Measurements from ENCODE around the gene MCUR1. TPM values are rescaled to one million over a fixed set of nuclear protein-coding genes. Genes with fewer than 3 reads are reported as not detected.

MCUR1 gene
- total RNA-seq, 1 donor from 2014 or later: 25.3 TPM

DNA sequence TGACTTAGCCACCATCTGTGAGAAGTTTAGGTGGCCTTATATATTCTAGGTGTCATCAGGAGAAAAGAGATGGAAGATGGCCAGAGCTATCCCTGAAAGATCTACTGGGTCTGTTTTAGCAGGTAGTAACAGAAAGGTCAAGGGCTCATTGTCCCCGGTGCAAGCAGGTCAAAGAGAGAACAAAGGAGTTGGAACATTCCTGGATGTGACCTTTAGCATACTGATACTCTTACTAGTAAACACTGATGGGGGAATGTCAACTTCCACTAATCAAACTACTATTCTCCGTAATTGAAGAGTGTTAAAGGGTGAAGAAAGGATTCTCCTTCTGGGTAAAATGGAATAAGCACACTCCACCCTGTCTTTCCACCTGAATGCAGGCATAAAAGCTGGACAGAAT, 4.0 kb upstream of the MCUR1 start:
- peaks cover 4% of the 10 kb centered on the region for H3K4me1 Mint-ChIP-seq (ENCODE audit: unreplicated experiment)
- no peaks in the 10 kb centered on the region for H3K27me3 Mint-ChIP-seq
- TF ChIP-seq, protein P1, sequence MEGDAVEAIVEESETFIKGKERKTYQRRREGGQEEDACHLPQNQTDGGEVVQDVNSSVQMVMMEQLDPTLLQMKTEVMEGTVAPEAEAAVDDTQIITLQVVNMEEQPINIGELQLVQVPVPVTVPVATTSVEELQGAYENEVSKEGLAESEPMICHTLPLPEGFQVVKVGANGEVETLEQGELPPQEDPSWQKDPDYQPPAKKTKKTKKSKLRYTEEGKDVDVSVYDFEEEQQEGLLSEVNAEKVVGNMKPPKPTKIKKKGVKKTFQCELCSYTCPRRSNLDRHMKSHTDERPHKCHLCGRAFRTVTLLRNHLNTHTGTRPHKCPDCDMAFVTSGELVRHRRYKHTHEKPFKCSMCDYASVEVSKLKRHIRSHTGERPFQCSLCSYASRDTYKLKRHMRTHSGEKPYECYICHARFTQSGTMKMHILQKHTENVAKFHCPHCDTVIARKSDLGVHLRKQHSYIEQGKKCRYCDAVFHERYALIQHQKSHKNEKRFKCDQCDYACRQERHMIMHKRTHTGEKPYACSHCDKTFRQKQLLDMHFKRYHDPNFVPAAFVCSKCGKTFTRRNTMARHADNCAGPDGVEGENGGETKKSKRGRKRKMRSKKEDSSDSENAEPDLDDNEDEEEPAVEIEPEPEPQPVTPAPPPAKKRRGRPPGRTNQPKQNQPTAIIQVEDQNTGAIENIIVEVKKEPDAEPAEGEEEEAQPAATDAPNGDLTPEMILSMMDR (conservative IDR thresholded peaks at IDR 0.05): no peak
- H3K36me3 Mint-ChIP-seq: no peaks in the 10 kb centered on the region
- DNase-seq (ENCODE audit: extremely low spot score, unreplicated experiment): no peak
- no peak overlapping the region for H3K27ac Mint-ChIP-seq
- no peak overlapping the region for H3K4me3 Mint-ChIP-seq
- no peaks in the 10 kb centered on the region for H3K9me3 Mint-ChIP-seq

DNA sequence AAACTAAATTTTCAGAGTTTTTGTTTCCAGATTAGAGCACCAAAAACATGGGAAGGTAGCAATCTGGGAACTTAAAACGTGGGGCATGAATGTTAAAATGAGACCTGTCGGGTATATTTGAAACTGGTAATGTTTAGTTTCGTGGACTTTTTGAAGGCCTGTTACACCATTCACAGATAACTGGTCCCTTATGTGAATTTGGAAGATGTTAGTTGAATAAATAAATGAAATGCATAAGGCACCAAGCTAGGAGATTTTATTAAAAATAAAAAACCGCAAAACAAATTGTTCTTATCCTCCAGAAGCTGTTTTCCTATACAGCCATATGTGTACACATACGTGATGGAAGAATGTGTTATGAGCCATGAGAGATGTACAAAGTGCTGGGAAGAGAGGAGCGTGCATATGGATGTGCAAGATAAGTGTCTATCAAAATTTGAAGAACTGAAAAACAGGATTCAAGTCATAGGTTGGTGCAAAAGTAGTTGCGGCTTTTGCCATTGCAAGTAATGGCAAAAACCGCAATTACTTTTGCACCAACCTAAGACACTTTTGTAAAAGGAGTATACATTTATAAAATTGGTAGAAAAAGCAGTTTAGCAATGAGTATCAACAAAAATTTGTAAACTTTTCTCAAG, 700 bp upstream of the MCUR1 start:
- Mint-ChIP-seq H3K27ac (peak overlapping the region; percentile 88), H3K4me1 (ENCODE audit: unreplicated experiment) (peaks cover 32% of the 10 kb centered on the region), H3K36me3 (peaks cover 6% of the 10 kb centered on the region), H3K27me3 (no peaks in the 10 kb centered on the region), H3K4me3 (peak overlapping the region; percentile 88), H3K9me3 (no peaks in the 10 kb centered on the region)
- TF ChIP-seq, protein P1 (conservative IDR thresholded peaks at IDR 0.05): no peak
- DNase-seq (ENCODE audit: extremely low spot score, unreplicated experiment): no peak

DNA sequence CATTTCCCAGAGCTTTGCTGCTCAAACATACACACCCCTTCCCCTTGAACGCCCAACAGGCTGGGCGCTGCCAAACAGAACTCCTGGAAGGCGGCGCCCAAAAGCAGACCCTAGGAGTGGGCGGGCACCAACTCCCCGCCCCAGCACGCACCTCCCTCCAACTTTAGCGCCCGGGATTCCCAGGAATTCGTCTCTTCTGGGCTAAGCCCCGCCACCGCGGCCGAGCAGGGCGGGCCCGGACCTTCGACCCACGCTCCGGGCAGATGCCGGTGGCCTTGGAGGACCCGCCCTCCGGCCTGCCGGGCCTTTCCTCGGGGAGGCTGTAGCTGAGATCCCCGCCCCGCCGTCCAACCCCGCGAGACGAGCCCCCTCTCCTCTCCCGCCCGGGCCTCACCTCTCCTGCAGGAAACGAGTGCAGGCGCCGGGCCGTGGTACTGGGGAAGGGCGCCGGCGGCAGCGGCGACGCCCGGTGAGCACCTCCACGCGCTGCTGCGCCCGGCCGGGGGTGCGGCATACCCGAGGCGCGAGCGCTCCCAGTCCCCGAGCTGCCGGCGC, 659 bp downstream of the MCUR1 start:
- H3K36me3 Mint-ChIP-seq: peaks cover 14% of the 10 kb centered on the region
- H3K4me1 Mint-ChIP-seq (ENCODE audit: unreplicated experiment): peaks cover 34% of the 10 kb centered on the region
- no peaks in the 10 kb centered on the region for H3K9me3 Mint-ChIP-seq
- peak overlapping the region; percentile 94 for H3K27ac Mint-ChIP-seq
- H3K27me3 Mint-ChIP-seq: no peaks in the 10 kb centered on the region
- TF ChIP-seq, protein P1 (conservative IDR thresholded peaks at IDR 0.05): no peak
- peak overlapping the region; percentile 97 for H3K4me3 Mint-ChIP-seq
- peak; percentile 84 for DNase-seq (ENCODE audit: extremely low spot score, unreplicated experiment)

DNA sequence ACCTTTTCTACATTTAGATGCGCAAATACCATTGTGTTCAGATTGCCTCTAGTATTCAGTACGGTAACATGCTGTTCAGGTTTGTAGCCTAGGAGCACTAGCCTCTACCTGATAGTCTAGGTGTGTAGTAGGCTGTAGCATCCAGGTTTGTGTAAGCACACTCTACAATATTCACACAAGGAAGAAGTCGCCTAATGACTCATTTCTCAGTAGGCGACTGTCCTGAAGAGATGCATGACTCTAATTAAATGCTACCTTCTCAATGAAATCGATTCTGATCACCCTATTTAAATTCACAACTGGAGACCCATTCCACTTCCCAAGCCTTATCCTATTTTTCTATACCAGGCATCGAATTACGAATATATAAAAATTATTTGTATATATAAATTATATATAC, 1.3 kb downstream of the MCUR1 start:
- DNase-seq (ENCODE audit: extremely low spot score, unreplicated experiment): no peak
- Mint-ChIP-seq H3K36me3 (peaks cover 14% of the 10 kb centered on the region), H3K9me3 (no peaks in the 10 kb centered on the region), H3K27ac (peak overlapping the region; percentile 94), H3K27me3 (no peaks in the 10 kb centered on the region), H3K4me1 (ENCODE audit: unreplicated experiment) (peaks cover 37% of the 10 kb centered on the region), H3K4me3 (peak overlapping the region; percentile 97)
- TF ChIP-seq, protein P1 (conservative IDR thresholded peaks at IDR 0.05): no peak

DNA sequence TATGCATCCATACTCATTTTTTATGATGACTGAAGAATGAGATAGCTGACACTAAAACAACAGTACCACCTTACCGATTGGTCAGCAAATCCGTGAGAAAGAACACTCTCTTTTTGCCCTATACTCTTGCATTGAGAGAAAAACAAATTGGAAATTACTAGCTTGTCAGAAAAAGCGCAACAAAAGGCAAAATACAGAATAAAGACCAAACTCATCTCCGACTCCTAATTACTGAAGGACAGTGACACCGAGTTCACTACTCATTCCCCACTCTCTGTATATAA, 2.1 kb downstream of the MCUR1 start:
- no peak overlapping the region for H3K27ac Mint-ChIP-seq
- peaks cover 14% of the 10 kb centered on the region for H3K36me3 Mint-ChIP-seq
- H3K4me3 Mint-ChIP-seq: peak overlapping the region; percentile 97
- DNase-seq (ENCODE audit: extremely low spot score, unreplicated experiment): no peak
- no peaks in the 10 kb centered on the region for H3K9me3 Mint-ChIP-seq
- H3K4me1 Mint-ChIP-seq (ENCODE audit: unreplicated experiment): peaks cover 37% of the 10 kb centered on the region
- TF ChIP-seq, protein P1 (conservative IDR thresholded peaks at IDR 0.05): no peak
- no peaks in the 10 kb centered on the region for H3K27me3 Mint-ChIP-seq
